Neural crest cell (in vitro differentiated cells): ENCODE measurements around the gene ETV4. TPM values are rescaled to one million over a fixed set of nuclear protein-coding genes. Genes with fewer than 3 reads are reported as not detected.

Source experiments
- DNase-seq: peaks from one replicate; pipeline ENCODE4 v3.0.0; 2021; ENCODE audit warnings: low read depth, mixed read lengths, low spot score
- H3K27ac Mint-ChIP-seq: one replicate; pipeline ENCODE4 v1.8.0; 2021; ENCODE audit warnings: mild to moderate bottlenecking, mixed read lengths; ENCODE audit not compliant: unreplicated experiment
- H3K27me3 Mint-ChIP-seq: 2 replicates; pipeline ENCODE4 v1.8.0; 2021; ENCODE audit warnings: low read depth, mild to moderate bottlenecking, mixed read lengths
- H3K36me3 Mint-ChIP-seq: 2 replicates; pipeline ENCODE4 v1.8.0; 2021; ENCODE audit warnings: low read depth, mild to moderate bottlenecking, mixed read lengths
- H3K4me1 Mint-ChIP-seq: 2 replicates; pipeline ENCODE4 v1.8.0; 2021; ENCODE audit warnings: mixed read lengths
- H3K4me3 Mint-ChIP-seq: one replicate; pipeline ENCODE4 v1.8.0; 2021; ENCODE audit warnings: mild to moderate bottlenecking, mixed read lengths
- H3K9me3 Mint-ChIP-seq: 2 replicates; pipeline ENCODE4 v1.8.0; 2021; ENCODE audit warnings: mixed read lengths
- CTCF ChIP-seq: fragments of 200-600 bp; sonication (generic); conservative IDR thresholded peaks from 2 replicates; pipeline ENCODE4 v1.5.0; 2021; ENCODE audit warnings: antibody characterized with exemption, mild to moderate bottlenecking
- total RNA-seq: library from RNA; stranded (reverse); gene quantifications from 2 replicates; pipeline ENCODE4 v1.2.1, GENCODE V29; 2021

The ETV4 gene
- total RNA-seq, 1 donor from 2014 or later: 59.6 TPM

GRCh38 chr17:43528319-43528987 is 17.7 kb downstream of the ETV4 start:
- peak; percentile 45 for DNase-seq
- no peak for TF ChIP-seq CTCF
- H3K36me3 Mint-ChIP-seq: peaks cover 12% of the 10 kb centered on the region
- H3K4me1 Mint-ChIP-seq: peaks cover 70% of the 10 kb centered on the region
- peak overlapping the region; percentile 96 for H3K27ac Mint-ChIP-seq
- H3K27me3 Mint-ChIP-seq: peaks cover 4% of the 10 kb centered on the region
- H3K9me3 Mint-ChIP-seq: no peaks in the 10 kb centered on the region
- H3K4me3 Mint-ChIP-seq: peak overlapping the region; percentile 85

GRCh38 chr17:43526886-43527648 is 19.1 kb downstream of the ETV4 start:
- DNase-seq: no peak
- peak overlapping the region; percentile 87 for H3K27ac Mint-ChIP-seq
- peaks cover 70% of the 10 kb centered on the region for H3K4me1 Mint-ChIP-seq
- no peak for TF ChIP-seq CTCF
- peaks cover 4% of the 10 kb centered on the region for H3K27me3 Mint-ChIP-seq
- peak overlapping the region; percentile 71 for H3K4me3 Mint-ChIP-seq
- H3K36me3 Mint-ChIP-seq: peaks cover 14% of the 10 kb centered on the region
- no peaks in the 10 kb centered on the region for H3K9me3 Mint-ChIP-seq

- Mint-ChIP-seq H3K36me3 (peaks cover 13% of the 10 kb centered on the region), H3K9me3 (no peaks in the 10 kb centered on the region), H3K4me1 (peaks cover 55% of the 10 kb centered on the region), H3K4me3 (peak overlapping the region; percentile 57), H3K27me3 (no peaks in the 10 kb centered on the region), H3K27ac (peak overlapping the region; percentile 37)
- no peak for DNase-seq
- no peak for TF ChIP-seq CTCF
Measured at GRCh38 chr17:43524945-43525575, 21.1 kb downstream of the ETV4 start.

GRCh38 chr17:43521389-43521788 is 24.8 kb downstream of the ETV4 start:
- no peak overlapping the region for H3K27ac Mint-ChIP-seq
- no peak overlapping the region for H3K4me3 Mint-ChIP-seq
- H3K27me3 Mint-ChIP-seq: no peaks in the 10 kb centered on the region
- no peak for DNase-seq
- H3K36me3 Mint-ChIP-seq: peaks cover 10% of the 10 kb centered on the region
- peaks cover 25% of the 10 kb centered on the region for H3K4me1 Mint-ChIP-seq
- H3K9me3 Mint-ChIP-seq: no peaks in the 10 kb centered on the region
- TF ChIP-seq CTCF: no peak

GRCh38 chr17:43517615-43518386 is 28.3 kb downstream of the ETV4 start:
- no peaks in the 10 kb centered on the region for H3K27me3 Mint-ChIP-seq
- no peak for DNase-seq
- H3K36me3 Mint-ChIP-seq: peaks cover 6% of the 10 kb centered on the region
- H3K4me1 Mint-ChIP-seq: peaks cover 4% of the 10 kb centered on the region
- H3K4me3 Mint-ChIP-seq: no peak overlapping the region
- no peak for TF ChIP-seq CTCF
- no peaks in the 10 kb centered on the region for H3K9me3 Mint-ChIP-seq
- no peak overlapping the region for H3K27ac Mint-ChIP-seq
